HG02571 (cell line): ENCODE data around the gene BICDL1.

ENCODE experiments used
- ATAC-seq: cut with Tn5 transposase; IDR thresholded peaks from one replicate; pipeline ENCODE4 v1.9.1; 2021; ENCODE audit warnings: mild to moderate bottlenecking, moderate library complexity; ENCODE audit not compliant: unreplicated experiment

The BICDL1 gene

GRCh38 chr12:120076651-120077050 lies 87.6 kb downstream of the BICDL1 start:
- ATAC-seq: no peak

GRCh38 chr12:120077260-120077659 lies 88.2 kb downstream of the BICDL1 start:
- ATAC-seq: no peak

GRCh38 chr12:120078868-120079267 lies 89.8 kb downstream of the BICDL1 start:
- no peak for ATAC-seq

GRCh38 chr12:120079411-120080400 lies 90.7 kb downstream of the BICDL1 start:
- no peak for ATAC-seq

GRCh38 chr12:120081641-120082040 lies 92.6 kb downstream of the BICDL1 start:
- ATAC-seq: no peak

- ATAC-seq: no peak
Measured at GRCh38 chr12:120085920-120086645, 97.0 kb downstream of the BICDL1 start.

GRCh38 chr12:120086801-120087621 lies 98.0 kb downstream of the BICDL1 start:
- peak; percentile 98 for ATAC-seq

- no peak for ATAC-seq
Measured at GRCh38 chr12:120089105-120089504, 100.1 kb downstream of the BICDL1 start.

GRCh38 chr12:120089796-120090195 lies 100.8 kb downstream of the BICDL1 start:
- no peak for ATAC-seq

GRCh38 chr12:120090206-120090605 lies 101.2 kb downstream of the BICDL1 start:
- no peak for ATAC-seq

GRCh38 chr12:120090626-120091295 lies 101.7 kb downstream of the BICDL1 start:
- no peak for ATAC-seq

GRCh38 chr12:120091371-120092090 lies 102.5 kb downstream of the BICDL1 start:
- no peak for ATAC-seq

- ATAC-seq: no peak
Measured at GRCh38 chr12:120092551-120093335, 103.7 kb downstream of the BICDL1 start.

GRCh38 chr12:120093336-120093591 lies 104.2 kb downstream of the BICDL1 start:
- no peak for ATAC-seq

GRCh38 chr12:120093592-120094355 lies 104.7 kb downstream of the BICDL1 start:
- no peak for ATAC-seq

GRCh38 chr12:120094485-120094884 lies 105.4 kb downstream of the BICDL1 start:
- no peak for ATAC-seq

GRCh38 chr12:120095331-120095730 lies 106.3 kb downstream of the BICDL1 start:
- no peak for ATAC-seq

GRCh38 chr12:120095736-120096135 lies 106.7 kb downstream of the BICDL1 start:
- no peak for ATAC-seq
